GM18867 (cell line): ENCODE results near the gene PTTG1IP.

Experiments used
- ATAC-seq: cut with Tn5 transposase; IDR thresholded peaks from one replicate; pipeline ENCODE4 v1.9.1; 2021; ENCODE audit warnings: mild to moderate bottlenecking, moderate library complexity; ENCODE audit not compliant: unreplicated experiment

The PTTG1IP gene

GRCh38 chr21:44866780-44867179 is 6.7 kb downstream of the PTTG1IP start:
- ATAC-seq, result no peak

DNA sequence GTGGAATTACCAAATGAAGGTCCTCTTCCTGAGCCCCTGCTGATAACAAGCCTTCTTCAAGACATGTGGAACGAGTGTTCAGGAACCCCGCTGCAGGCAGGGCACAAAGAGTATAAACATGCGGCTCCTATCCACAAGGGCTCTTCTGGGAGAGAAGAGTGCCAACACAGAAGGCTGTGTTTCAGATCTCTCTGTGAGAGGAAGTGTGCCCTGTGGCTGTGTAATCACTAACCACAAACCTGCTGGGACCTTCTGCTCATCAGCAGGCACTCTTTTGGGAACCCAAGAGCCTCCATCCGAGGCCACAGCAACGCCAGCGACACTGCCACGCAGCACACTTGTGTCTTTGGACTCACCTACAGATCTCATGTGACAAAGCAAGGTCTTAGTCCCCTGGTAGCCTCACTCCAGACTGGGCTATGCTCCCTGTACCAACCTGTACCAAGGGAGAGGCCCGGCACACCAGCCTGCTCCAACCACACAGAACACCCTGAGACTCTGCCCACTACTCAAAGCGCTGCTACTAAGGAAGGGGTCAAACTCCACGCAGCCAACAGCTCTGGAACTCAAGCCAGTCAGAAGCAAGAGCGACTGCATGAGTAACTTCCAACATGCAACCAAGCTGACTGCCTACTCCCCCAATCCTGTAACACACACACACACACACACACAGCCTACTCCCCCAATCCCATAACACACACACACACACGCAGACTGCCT is 7.8 kb downstream of the PTTG1IP start:
- ATAC-seq, result no peak

DNA sequence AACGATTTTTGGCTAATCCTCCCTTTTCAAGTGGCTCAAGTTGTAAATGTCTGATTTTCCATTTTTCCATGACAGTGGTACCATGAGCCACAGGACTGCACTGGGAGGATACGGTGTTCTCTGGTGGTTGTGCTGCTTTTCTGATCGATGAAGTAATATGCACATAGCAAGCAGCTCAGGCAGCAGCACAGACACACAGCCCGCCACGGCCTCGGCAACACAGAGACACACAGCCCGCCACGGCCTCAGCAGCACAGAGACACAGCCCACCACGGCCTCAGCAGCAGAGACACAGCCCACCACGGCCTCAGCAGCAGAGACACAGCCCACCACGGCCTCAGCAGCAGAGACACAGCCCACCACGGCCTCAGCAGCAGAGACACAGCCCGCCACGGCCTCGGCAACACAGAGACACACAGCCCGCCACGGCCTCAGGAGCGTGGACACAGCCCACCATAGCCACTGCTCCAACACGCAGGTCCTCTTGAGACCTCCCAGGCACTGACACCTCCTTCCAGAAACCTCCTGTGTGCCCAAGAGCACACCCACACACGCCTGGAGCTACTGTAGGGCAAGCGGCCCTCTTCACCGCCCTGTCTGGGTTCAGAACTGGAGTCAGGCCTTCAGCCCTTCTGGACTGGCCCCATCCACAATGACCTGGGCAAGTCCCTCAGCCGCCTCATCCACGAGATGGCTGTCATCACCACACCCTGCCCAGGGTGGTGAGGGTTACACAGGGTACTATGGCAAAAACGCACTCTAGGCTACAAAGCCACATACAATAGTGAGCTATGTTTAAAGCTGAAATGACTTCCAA is 10.4 kb downstream of the PTTG1IP start:
- ATAC-seq, result no peak

GRCh38 chr21:44858791-44859190 is 14.7 kb downstream of the PTTG1IP start:
- ATAC-seq, result no peak

GRCh38 chr21:44858291-44858690 is 15.2 kb downstream of the PTTG1IP start:
- no peak for ATAC-seq

DNA sequence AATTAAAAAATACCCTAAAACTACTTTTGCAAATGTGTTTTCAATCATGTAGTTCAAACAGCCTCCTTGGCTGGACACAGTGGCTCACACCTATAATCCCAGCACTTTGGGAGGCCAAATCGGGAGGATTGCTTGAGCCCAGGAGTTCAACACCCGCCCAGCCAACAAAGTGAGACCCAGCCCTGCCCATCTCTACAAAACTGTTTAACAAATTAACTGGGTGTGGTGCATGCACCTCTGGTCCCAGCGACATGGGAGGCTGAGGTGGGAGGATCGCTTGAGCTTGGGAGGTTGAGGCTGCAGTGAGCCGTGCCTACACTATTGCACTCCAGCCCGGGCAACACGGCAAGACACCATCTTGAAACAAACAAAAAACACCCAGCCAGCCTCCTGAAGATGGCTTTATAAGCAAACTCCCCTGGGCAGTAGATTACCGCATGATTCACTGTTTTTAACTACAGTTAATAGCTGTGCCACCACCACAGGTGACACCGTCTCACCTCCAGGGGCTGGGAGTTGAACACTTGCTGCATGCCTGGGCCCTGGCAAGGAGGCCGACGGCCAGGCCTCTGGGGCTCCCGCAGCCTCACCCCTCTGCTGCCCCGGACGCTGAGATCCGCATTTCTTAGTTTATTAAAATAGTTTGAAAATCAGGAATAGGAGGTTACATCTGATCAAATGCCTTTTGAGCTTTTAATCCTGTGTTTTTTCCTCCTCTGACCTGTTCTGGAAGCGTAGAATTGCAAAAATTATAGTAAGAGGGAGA is 16.2 kb downstream of the PTTG1IP start:
- no peak for ATAC-seq

- no peak for ATAC-seq
These were observed 17.4 kb downstream of the PTTG1IP start for GRCh38 chr21:44856131-44856530.

DNA sequence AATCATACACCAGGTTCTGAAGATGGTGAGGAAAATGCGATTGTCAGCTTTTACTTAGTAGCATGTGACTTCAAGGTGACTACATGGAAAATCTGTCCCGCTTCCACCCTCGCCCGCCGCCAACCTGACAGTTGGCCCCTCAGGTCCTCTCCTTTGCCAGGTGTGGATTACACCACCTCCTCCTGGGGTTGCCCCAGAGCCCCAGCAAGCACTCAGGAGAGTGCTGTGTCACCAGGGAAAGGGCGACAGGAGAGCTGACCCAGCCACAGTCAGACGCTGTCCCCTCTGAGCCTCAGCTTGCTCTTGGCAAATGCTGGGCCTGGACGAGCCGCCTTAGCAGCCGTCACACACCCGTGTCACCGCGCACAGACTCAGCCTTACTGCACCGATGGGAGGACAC is 17.9 kb downstream of the PTTG1IP start:
- no peak for ATAC-seq

DNA sequence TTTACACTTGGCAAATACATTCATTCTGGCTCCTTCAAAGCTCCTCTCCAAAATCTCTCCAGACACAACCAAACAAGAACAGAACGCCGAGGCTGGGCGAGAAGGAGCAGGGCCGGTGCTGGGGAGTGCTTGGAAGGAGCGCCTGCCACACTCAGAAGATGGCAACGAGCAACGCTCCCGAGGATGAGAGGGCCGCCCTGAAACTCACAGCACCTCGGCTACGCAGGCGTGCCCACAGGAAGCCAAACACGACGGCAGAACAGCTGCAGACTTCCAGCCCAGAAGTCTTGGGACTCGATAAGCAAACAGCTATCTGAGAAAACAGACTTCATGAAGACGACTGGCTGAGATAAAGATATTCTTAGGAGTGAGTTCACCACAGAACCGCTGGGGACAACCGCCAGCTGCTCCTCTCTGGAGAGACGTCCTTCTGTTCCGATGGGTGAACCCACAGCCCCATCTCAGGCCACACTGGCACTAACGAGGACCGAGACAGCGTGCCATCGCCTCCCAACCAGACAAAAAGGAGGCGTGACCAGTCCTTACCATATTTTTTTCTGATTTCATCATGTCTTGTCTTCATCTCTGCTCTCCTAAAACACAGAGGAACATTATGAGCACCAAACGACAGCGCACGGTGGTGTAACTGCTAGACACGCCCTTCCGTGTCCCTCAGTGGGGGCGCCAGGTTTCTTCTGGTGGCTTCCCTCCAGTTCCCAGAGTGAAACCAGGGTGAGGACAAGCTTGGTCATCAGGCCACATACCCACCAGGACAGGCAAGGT is 18.6 kb downstream of the PTTG1IP start:
- no peak for ATAC-seq

GRCh38 chr21:44854391-44854663 is 19.2 kb downstream of the PTTG1IP start:
- ATAC-seq, result no peak

GRCh38 chr21:44853601-44854390 is 19.7 kb downstream of the PTTG1IP start:
- no peak for ATAC-seq

DNA sequence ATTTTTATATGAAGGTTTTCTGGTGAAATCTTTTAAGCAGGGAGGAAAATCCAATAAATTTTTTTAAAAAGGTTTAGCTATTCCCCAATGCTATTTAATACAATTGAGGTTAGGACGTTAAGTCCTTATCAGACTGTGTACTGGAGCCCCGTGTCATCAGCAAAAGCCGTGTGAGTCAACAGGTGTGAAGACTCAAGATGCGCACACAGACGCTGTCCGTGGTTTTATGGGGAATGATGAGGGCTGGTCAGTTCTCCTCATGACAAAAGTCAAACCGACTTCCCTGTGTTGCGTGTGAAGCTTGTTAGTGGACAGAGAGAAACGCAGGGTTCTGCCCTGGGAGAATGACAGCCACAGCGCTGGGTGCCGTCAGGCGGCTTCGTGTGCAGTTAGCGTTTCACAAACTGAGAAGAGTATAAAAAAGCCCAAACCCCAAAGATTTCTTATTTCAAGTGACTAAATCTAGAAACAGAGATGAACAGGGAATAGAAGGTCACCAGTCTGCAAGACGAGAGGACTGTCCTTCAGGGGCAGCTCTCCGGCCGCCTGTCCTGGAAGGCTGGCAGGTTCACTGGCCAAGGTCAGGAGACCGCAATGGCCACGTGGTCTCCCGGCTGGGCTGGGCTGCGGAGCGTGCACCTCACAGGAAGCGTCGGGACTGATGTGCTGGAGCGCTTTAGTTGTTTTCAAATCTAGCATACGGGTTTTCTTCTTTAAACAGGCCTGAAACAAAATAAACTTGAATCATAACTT is 22.4 kb downstream of the PTTG1IP start:
- ATAC-seq, result no peak

DNA sequence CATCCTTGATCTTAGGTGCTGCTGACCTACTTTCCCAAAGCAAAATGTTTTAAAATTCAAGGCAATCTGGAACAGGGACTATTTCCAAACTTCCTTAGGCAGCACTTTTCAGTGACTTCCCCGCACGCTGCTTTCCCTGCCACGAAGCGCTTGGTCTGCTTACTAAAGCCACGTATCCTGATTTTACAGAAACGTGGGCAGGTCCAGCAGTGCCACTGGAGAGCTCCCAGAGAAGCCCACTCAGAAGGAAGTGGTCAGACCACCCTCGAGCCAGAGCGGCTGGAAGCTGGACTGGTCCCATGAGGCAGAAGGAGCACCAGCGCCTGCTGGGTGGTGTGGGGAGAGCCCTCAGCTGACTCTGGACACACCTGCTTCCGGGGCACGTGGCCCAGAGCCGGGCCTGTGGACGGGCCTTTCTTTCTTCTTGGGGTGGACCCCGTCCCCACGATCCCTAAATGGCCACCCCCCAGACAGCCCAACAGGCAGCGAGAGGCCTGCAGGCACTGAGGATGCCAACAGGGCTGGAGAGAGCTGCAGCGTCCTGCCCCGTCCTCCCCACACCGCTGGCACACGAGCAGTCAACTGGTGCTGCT is 23.2 kb downstream of the PTTG1IP start:
- no peak for ATAC-seq

GRCh38 chr21:44849616-44850130 is 23.8 kb downstream of the PTTG1IP start:
- ATAC-seq, result no peak

DNA sequence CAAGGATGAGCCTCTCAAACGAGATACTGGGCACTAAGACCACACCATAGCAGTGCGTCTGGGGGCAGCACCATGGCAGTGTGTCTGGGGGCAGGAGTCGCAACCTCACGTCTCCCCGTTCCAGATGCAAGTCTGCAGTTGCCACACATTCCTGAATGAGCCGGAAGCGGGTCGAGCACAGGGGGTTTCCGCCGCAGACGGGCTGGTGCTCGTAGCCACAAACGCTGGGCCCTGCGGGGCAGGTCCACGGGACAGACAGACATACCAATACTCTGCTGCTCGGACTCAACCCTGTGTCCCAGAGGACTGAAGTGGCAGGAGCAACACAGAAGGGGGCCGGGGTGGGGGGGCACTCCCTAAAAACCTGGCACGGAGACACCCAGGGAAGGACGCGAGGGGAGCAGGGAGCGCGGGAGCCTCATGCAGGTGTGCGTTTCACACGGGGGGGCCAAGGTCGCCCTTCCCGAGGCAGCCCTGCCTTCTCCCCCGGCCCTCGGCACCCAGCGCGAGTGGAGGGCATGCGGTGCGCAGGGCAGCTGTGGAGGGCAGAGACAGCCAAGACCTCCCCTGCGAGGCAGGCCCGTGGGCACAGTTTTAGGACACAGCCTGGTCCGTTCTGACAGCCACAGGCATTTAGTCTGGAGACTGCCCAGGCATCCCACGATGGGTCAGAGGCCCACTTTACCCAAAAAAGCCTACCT is 24.5 kb downstream of the PTTG1IP start:
- no peak for ATAC-seq

DNA sequence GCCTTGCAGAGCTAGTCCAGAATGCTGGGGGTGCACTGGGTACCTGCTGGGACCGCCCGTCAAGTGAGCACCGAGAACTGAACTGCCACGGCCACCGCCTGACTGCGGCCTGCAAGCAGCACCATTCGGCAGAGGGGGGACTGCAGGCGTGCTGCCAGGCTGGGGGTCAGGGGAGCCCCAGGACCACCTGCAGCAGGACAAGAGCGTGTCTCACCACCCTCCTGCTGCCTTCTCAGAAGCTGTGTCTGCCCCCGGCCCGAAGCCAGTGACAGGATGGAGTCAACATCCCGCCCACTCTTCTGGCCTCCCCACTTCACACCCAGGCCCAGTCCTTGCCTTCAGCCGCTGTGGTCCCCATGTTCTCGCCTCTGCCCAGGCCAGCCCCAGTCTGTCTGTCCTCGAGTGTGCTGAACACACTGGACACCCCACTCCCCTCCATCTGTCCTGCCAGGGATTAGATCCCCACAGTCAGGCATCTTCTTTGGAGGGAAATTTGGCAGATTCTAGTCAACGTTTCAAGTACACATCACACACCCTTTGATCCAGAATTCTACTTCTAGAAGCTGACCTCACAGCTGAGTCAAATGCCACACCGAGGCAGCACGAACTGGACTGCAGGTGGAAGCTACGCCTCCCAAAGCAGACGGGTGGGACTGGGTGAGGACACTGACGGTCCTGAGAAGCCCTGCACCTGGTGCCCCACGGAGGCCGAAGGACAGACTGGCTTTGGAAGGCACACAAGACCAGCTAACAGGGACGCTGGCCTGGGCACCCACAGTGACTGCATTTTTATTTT is 26.0 kb downstream of the PTTG1IP start:
- no peak for ATAC-seq

DNA sequence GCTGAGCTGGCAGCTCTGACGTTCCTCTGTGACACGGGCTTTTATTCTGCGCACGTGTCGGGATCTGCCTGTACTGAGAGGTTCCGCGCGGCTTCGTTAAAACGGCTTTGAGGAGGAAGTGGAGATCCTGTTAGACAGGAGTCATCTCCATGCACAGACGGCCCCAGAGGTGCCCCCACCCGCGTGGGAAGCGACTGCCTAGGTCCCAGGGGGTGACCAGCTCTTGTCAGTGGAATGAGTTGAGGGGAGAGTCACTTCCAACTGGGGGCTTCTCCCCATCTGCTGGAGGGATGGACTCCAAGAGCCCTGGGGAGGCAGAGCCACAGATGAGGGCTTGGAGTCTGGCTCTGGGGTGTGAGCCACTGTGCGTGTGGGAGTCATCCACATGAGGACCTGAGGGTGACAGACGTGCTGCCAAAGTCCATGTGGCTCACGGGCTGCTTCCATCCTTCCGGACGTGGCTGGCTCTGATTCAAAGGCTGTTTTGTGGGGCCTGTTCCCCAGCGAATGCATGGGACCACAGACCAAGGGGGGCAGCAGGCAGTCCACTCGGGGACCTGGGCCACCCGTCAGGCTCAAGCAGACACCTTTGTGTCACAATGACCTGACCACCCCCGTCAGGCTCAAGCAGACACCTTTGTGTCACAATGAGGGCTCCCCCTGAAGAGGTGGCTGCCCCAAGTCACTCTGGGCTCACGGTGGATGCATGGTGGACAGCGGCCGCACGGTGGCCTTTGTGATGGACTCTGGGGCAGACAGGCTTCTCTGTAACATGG is 26.8 kb downstream of the PTTG1IP start:
- no peak for ATAC-seq
